Activated CD8-positive, alpha-beta memory T cell treated with anti-CD3 and anti-CD28 coated beads, Interleukin-2, amount 10 ng/mL, durations not matched to agents 7 days and 5 days (primary cell): ENCODE data around the gene BICDL1. TPM values are rescaled to one million over a fixed set of nuclear protein-coding genes. Genes with fewer than 3 reads are reported as not detected.

ENCODE experiments used
- ATAC-seq: fragments of 150-1000 bp; cut with Tn5 transposase; one replicate; pipeline ENCODE4 v1.10.0; 2021; ENCODE audit warnings: moderate library complexity
- CTCF ChIA-PET: fragments of 350-600 bp; sonication (Branson Sonifier 250); formaldehyde crosslinking; loops from one replicate; lab custom pipeline; 2021; ENCODE audit warnings: antibody characterized with exemption; lab: Charles Lee
- DNase-seq: peaks from one replicate; pipeline ENCODE4 v3.0.0-alpha.2; 2020
- H3K27ac Mint-ChIP-seq: one replicate; pipeline ENCODE4 v1.8.0; 2021; ENCODE audit warnings: mild to moderate bottlenecking, mixed read lengths
- H3K27me3 Mint-ChIP-seq: one replicate; pipeline ENCODE4 v1.8.0; 2021; ENCODE audit warnings: mixed read lengths
- H3K36me3 Mint-ChIP-seq: one replicate; pipeline ENCODE4 v1.8.0; 2021; ENCODE audit warnings: mild to moderate bottlenecking, mixed read lengths
- H3K4me1 Mint-ChIP-seq: one replicate; pipeline ENCODE4 v1.8.0; 2021; ENCODE audit warnings: mixed read lengths
- H3K4me3 Mint-ChIP-seq: one replicate; pipeline ENCODE4 v1.8.0; 2021; ENCODE audit warnings: mild to moderate bottlenecking, moderate library complexity, mixed read lengths
- H3K9me3 Mint-ChIP-seq: one replicate; pipeline ENCODE4 v1.8.0; 2022; ENCODE audit warnings: low read depth, mixed read lengths
- total RNA-seq, 2 experiments: library from RNA; stranded (reverse); gene quantifications; one replicate each; pipeline ENCODE4 v1.2.3, GENCODE V29; 2021

Gene BICDL1
- total RNA-seq, 2 experiments from 2014 or later, result 59.8 to 62.9 TPM

- ATAC-seq, result no peak
- H3K27me3 Mint-ChIP-seq, result no peaks in the 10 kb centered on the region
- DNase-seq, result no peak
- H3K9me3 Mint-ChIP-seq, result no peaks in the 10 kb centered on the region
- peaks cover 25% of the 10 kb centered on the region for H3K4me1 Mint-ChIP-seq
- peaks cover 19% of the 10 kb centered on the region for H3K36me3 Mint-ChIP-seq
- CTCF ChIA-PET, result no interaction called here
- no peak overlapping the region for H3K27ac Mint-ChIP-seq
- no peak overlapping the region for H3K4me3 Mint-ChIP-seq
These were observed 92.6 kb downstream of the BICDL1 start for GRCh38 chr12:120081641-120082040.

- DNase-seq, result no peak
- H3K36me3 Mint-ChIP-seq, result peaks cover 27% of the 10 kb centered on the region
- peaks cover 46% of the 10 kb centered on the region for H3K4me1 Mint-ChIP-seq
- peak overlapping the region; percentile 84 for H3K27ac Mint-ChIP-seq
- no peaks in the 10 kb centered on the region for H3K27me3 Mint-ChIP-seq
- H3K9me3 Mint-ChIP-seq, result no peaks in the 10 kb centered on the region
- CTCF ChIA-PET, result interaction anchor here (0.6 to 2.1 kb wide), 14 partner anchors 15 to 142 kb away, joined by 3 to 26 read pairs (median 6); partner anchors contain the start of genes BICDL1 and RAB35
- H3K4me3 Mint-ChIP-seq, result no peak overlapping the region
- no peak for ATAC-seq
These were observed 97.0 kb downstream of the BICDL1 start for GRCh38 chr12:120085920-120086645.

- peaks cover 24% of the 10 kb centered on the region for H3K36me3 Mint-ChIP-seq
- H3K27ac Mint-ChIP-seq, result peak overlapping the region; percentile 84
- H3K4me1 Mint-ChIP-seq, result peaks cover 46% of the 10 kb centered on the region
These were observed 98.0 kb downstream of the BICDL1 start for GRCh38 chr12:120086801-120087621.

GRCh38 chr12:120089105-120089504 is 100.1 kb downstream of the BICDL1 start:
- DNase-seq, result no peak
- CTCF ChIA-PET, result interaction anchor here (0.6 kb wide), 1 partner anchor 116 kb away, joined by 3 read pairs; no protein-coding TSS in a partner anchor
- H3K4me3 Mint-ChIP-seq, result no peak overlapping the region
- no peak overlapping the region for H3K27ac Mint-ChIP-seq
- no peak for ATAC-seq
- no peaks in the 10 kb centered on the region for H3K9me3 Mint-ChIP-seq
- H3K4me1 Mint-ChIP-seq, result peaks cover 50% of the 10 kb centered on the region
- H3K27me3 Mint-ChIP-seq, result no peaks in the 10 kb centered on the region
- peaks cover 18% of the 10 kb centered on the region for H3K36me3 Mint-ChIP-seq

More at GRCh38 chr12:120086801-120087621, 98.0 kb downstream of the BICDL1 start:
- peak overlapping the region; percentile 70 for H3K4me3 Mint-ChIP-seq
- ATAC-seq (peak; percentile 95), DNase-seq (peak; percentile 100)
- no peaks in the 10 kb centered on the region for H3K9me3 Mint-ChIP-seq
- CTCF ChIA-PET, result interaction anchor here (0.7 to 2.1 kb wide), 31 partner anchors 9 to 1801 kb away, joined by 3 to 26 read pairs (median 3); partner anchors contain the start of genes BICDL1, PSMD9, RAB35 and RPLP0
- H3K27me3 Mint-ChIP-seq, result no peaks in the 10 kb centered on the region

- CTCF ChIA-PET, result no interaction called here
- no peak for DNase-seq
- Mint-ChIP-seq H3K27ac (no peak overlapping the region), H3K36me3 (peaks cover 13% of the 10 kb centered on the region), H3K4me1 (peaks cover 48% of the 10 kb centered on the region), H3K27me3 (no peaks in the 10 kb centered on the region), H3K9me3 (no peaks in the 10 kb centered on the region), H3K4me3 (no peak overlapping the region)
- no peak for ATAC-seq
These were observed 100.8 kb downstream of the BICDL1 start for GRCh38 chr12:120089796-120090195.

GRCh38 chr12:120090206-120090605 is 101.2 kb downstream of the BICDL1 start:
- H3K27ac Mint-ChIP-seq, result no peak overlapping the region
- no peaks in the 10 kb centered on the region for H3K27me3 Mint-ChIP-seq
- H3K36me3 Mint-ChIP-seq, result peaks cover 12% of the 10 kb centered on the region
- CTCF ChIA-PET, result no interaction called here
- no peak overlapping the region for H3K4me3 Mint-ChIP-seq
- H3K9me3 Mint-ChIP-seq, result no peaks in the 10 kb centered on the region
- no peak for DNase-seq
- no peak for ATAC-seq
- peaks cover 45% of the 10 kb centered on the region for H3K4me1 Mint-ChIP-seq

- H3K4me1 Mint-ChIP-seq, result peaks cover 41% of the 10 kb centered on the region
- no peaks in the 10 kb centered on the region for H3K9me3 Mint-ChIP-seq
- H3K27me3 Mint-ChIP-seq, result no peaks in the 10 kb centered on the region
- no peak overlapping the region for H3K27ac Mint-ChIP-seq
- ATAC-seq (no peak), DNase-seq (no peak)
- CTCF ChIA-PET, result no interaction called here
- H3K4me3 Mint-ChIP-seq, result no peak overlapping the region
- peaks cover 11% of the 10 kb centered on the region for H3K36me3 Mint-ChIP-seq
These were observed 101.7 kb downstream of the BICDL1 start for GRCh38 chr12:120090626-120091295.

- Mint-ChIP-seq H3K27me3 (no peaks in the 10 kb centered on the region), H3K36me3 (peaks cover 14% of the 10 kb centered on the region), H3K27ac (no peak overlapping the region), H3K9me3 (no peaks in the 10 kb centered on the region), H3K4me3 (no peak overlapping the region), H3K4me1 (peaks cover 35% of the 10 kb centered on the region)
- DNase-seq, result no peak
- ATAC-seq, result no peak
- CTCF ChIA-PET, result no interaction called here
These were observed 102.5 kb downstream of the BICDL1 start for GRCh38 chr12:120091371-120092090.

GRCh38 chr12:120092551-120093335 is 103.7 kb downstream of the BICDL1 start:
- H3K36me3 Mint-ChIP-seq, result peaks cover 20% of the 10 kb centered on the region

GRCh38 chr12:120093336-120093591 is 104.2 kb downstream of the BICDL1 start:
- H3K9me3 Mint-ChIP-seq, result no peaks in the 10 kb centered on the region
- DNase-seq (no peak), ATAC-seq (peak; percentile 11)
- no peak overlapping the region for H3K4me3 Mint-ChIP-seq
- no peak overlapping the region for H3K27ac Mint-ChIP-seq
- H3K4me1 Mint-ChIP-seq, result peaks cover 18% of the 10 kb centered on the region
- peaks cover 23% of the 10 kb centered on the region for H3K36me3 Mint-ChIP-seq
- H3K27me3 Mint-ChIP-seq, result no peaks in the 10 kb centered on the region
- CTCF ChIA-PET, result interaction anchor here (0.6 to 1.6 kb wide), 2 partner anchors 23 kb away, joined by 3 to 4 read pairs; partner anchors contain the start of gene RAB35

More at GRCh38 chr12:120092551-120093335, 103.7 kb downstream of the BICDL1 start:
- Mint-ChIP-seq H3K4me3 (no peak overlapping the region), H3K4me1 (peaks cover 23% of the 10 kb centered on the region), H3K27ac (no peak overlapping the region), H3K27me3 (no peaks in the 10 kb centered on the region), H3K9me3 (no peaks in the 10 kb centered on the region)
- DNase-seq (no peak), ATAC-seq (no peak)
- CTCF ChIA-PET, result no interaction called here

GRCh38 chr12:120093592-120094355 is 104.7 kb downstream of the BICDL1 start:
- DNase-seq (no peak), ATAC-seq (peak; percentile 52)
- peaks cover 17% of the 10 kb centered on the region for H3K4me1 Mint-ChIP-seq
- H3K27me3 Mint-ChIP-seq, result no peaks in the 10 kb centered on the region
- H3K4me3 Mint-ChIP-seq, result no peak overlapping the region
- no peaks in the 10 kb centered on the region for H3K9me3 Mint-ChIP-seq
- H3K36me3 Mint-ChIP-seq, result peaks cover 25% of the 10 kb centered on the region
- peak overlapping the region; percentile 65 for H3K27ac Mint-ChIP-seq
- CTCF ChIA-PET, result interaction anchor here (0.6 to 1.6 kb wide), 3 partner anchors 17 to 23 kb away, joined by 3 to 5 read pairs (median 4); partner anchors contain the start of gene RAB35
